Right atrium auricular region (tissue), 2 donors: Measurements from ENCODE around the gene RBM45. TPM values are rescaled to one million over a fixed set of nuclear protein-coding genes. Genes with fewer than 3 reads are reported as not detected.

Experiments
- DNase-seq: peaks from one replicate; pipeline ENCODE4 v3.0.0-alpha.2; 2019; ENCODE audit warnings: low spot score
- H3K27ac ChIP-seq, 2 donors: fragments of 200-600 bp; sonication (generic); 1 replicate in 1 of 2; 2 replicates in 1 of 2; pipeline ENCODE4 v1.5.1; 2016 to 2019
- H3K27me3 ChIP-seq, 2 donors: fragments of 200-600 bp; sonication (generic); one replicate each; pipeline versions ENCODE4 v1.5.1 to v1.6.0; 2017 to 2019
- H3K36me3 ChIP-seq: fragments of 200-600 bp; sonication (generic); one replicate; pipeline ENCODE4 v1.5.1; 2016
- H3K4me1 ChIP-seq, 2 donors: fragments of 200-600 bp; sonication (generic); one replicate each; pipeline versions ENCODE4 v1.5.1 to v1.6.0; 2017 to 2019
- H3K4me3 ChIP-seq, 2 donors: fragments of 200-600 bp; sonication (generic); 1 replicate in 1 of 2; 2 replicates in 1 of 2; pipeline ENCODE4 v1.5.1; 2017 to 2019; ENCODE audit warnings: mild to moderate bottlenecking in 1 of 2, moderate library complexity in 1 of 2
- H3K9me3 ChIP-seq, 2 donors: fragments of 200-600 bp; sonication (generic); one replicate each; pipeline ENCODE4 v1.5.1; 2019
- CTCF ChIP-seq, 2 donors: fragments of 200-600 bp; sonication (generic); IDR thresholded peaks; one replicate each; pipeline ENCODE4 v1.5.1; 2019; ENCODE audit warnings: antibody characterized with exemption in 2 of 2
- total RNA-seq, 2 donors: library from RNA; depleted of rRNA; stranded (reverse); fragments of >200 nt; gene quantifications; one replicate each; pipeline ENCODE4 v1.1.0, GENCODE V29; 2016

Gene RBM45
- total RNA-seq, 2 donors from 2014 or later, result 4.1 to 8.5 TPM

GRCh38 chr2:178157574-178157973, 45.3 kb downstream of the RBM45 start:
- H3K9me3 ChIP-seq, result no peaks in the 10 kb centered on the region
- H3K4me3 ChIP-seq, result no peak overlapping the region
- DNase-seq, result no peak
- H3K27ac ChIP-seq, result no peak overlapping the region
- no peaks in the 10 kb centered on the region for H3K27me3 ChIP-seq
- no peaks in the 10 kb centered on the region for H3K4me1 ChIP-seq
- H3K36me3 ChIP-seq, result no peaks in the 10 kb centered on the region
- TF ChIP-seq CTCF (IDR thresholded peaks at IDR 0.05), result no peak

GRCh38 chr2:178159966-178160365, 47.7 kb downstream of the RBM45 start:
- no peak for DNase-seq
- H3K27me3 ChIP-seq, result no peaks in the 10 kb centered on the region
- H3K4me3 ChIP-seq, result no peak overlapping the region
- no peaks in the 10 kb centered on the region for H3K9me3 ChIP-seq
- no peaks in the 10 kb centered on the region for H3K36me3 ChIP-seq
- H3K27ac ChIP-seq, result no peak overlapping the region
- H3K4me1 ChIP-seq, result no peaks in the 10 kb centered on the region
- TF ChIP-seq CTCF (IDR thresholded peaks at IDR 0.05), result no peak

- Histone ChIP-seq H3K36me3 (no peaks in the 10 kb centered on the region), H3K9me3 (no peaks in the 10 kb centered on the region), H3K27ac (no peak overlapping the region), H3K4me3 (no peak overlapping the region), H3K27me3 (no peaks in the 10 kb centered on the region), H3K4me1 (no peaks in the 10 kb centered on the region)
- no peak for TF ChIP-seq CTCF (IDR thresholded peaks at IDR 0.05)
- DNase-seq, result no peak
Observed at GRCh38 chr2:178160601-178161000, 48.4 kb downstream of the RBM45 start.

GRCh38 chr2:178163395-178163794, 51.2 kb downstream of the RBM45 start:
- Histone ChIP-seq H3K9me3 (no peaks in the 10 kb centered on the region), H3K36me3 (no peaks in the 10 kb centered on the region), H3K4me3 (no peak overlapping the region), H3K27me3 (no peaks in the 10 kb centered on the region), H3K4me1 (no peaks in the 10 kb centered on the region), H3K27ac (no peak overlapping the region)
- no peak for DNase-seq
- TF ChIP-seq CTCF (IDR thresholded peaks at IDR 0.05), result no peak

GRCh38 chr2:178163911-178164310, 51.7 kb downstream of the RBM45 start:
- Histone ChIP-seq H3K4me1 (no peaks in the 10 kb centered on the region), H3K9me3 (no peaks in the 10 kb centered on the region), H3K27ac (no peak overlapping the region), H3K4me3 (no peak overlapping the region), H3K27me3 (no peaks in the 10 kb centered on the region), H3K36me3 (no peaks in the 10 kb centered on the region)
- no peak for DNase-seq
- no peak for TF ChIP-seq CTCF (IDR thresholded peaks at IDR 0.05)

GRCh38 chr2:178173657-178174056, 61.4 kb downstream of the RBM45 start:
- no peak overlapping the region for H3K4me3 ChIP-seq
- no peaks in the 10 kb centered on the region for H3K27me3 ChIP-seq
- H3K9me3 ChIP-seq, result no peaks in the 10 kb centered on the region
- no peaks in the 10 kb centered on the region for H3K36me3 ChIP-seq
- no peak for DNase-seq
- no peak overlapping the region for H3K27ac ChIP-seq
- no peaks in the 10 kb centered on the region for H3K4me1 ChIP-seq
- TF ChIP-seq CTCF (IDR thresholded peaks at IDR 0.05), result no peak
